Loucy (cell line): ENCODE results near the gene RIPOR2.

Source experiments
- H2AFZ ChIP-seq: fragments of 200-600 bp; sonication (generic); 2 replicates; pipeline ENCODE4 v1.6.0; 2016; ENCODE audit warnings: antibody characterized with exemption, mild to moderate bottlenecking, low read length, moderate library complexity
- H3F3A ChIP-seq: fragments of 200-600 bp; 2 replicates; pipeline ENCODE4 v1.6.0; 2016; ENCODE audit warnings: antibody characterized with exemption, low read depth, mild to moderate bottlenecking
- H3K27me3 ChIP-seq: fragments of 200-600 bp; sonication (generic); 2 replicates; pipeline ENCODE4 v1.6.1; 2014; ENCODE audit warnings: low read length, mild to moderate bottlenecking; ENCODE audit not compliant: insufficient read depth, poor library complexity, severe bottlenecking
- H3K36me3 ChIP-seq: fragments of 200-600 bp; sonication (generic); 2 replicates; pipeline ENCODE4 v1.6.1; 2016; ENCODE audit warnings: low read length; ENCODE audit not compliant: insufficient read depth
- H3K4me1 ChIP-seq: fragments of 200-600 bp; sonication (generic); 2 replicates; pipeline ENCODE4 v1.5.1; 2014; ENCODE audit warnings: low read length, mild to moderate bottlenecking; ENCODE audit not compliant: insufficient read depth, poor library complexity, severe bottlenecking
- H3K4me2 ChIP-seq: fragments of 200-600 bp; sonication (generic); 2 replicates; pipeline ENCODE4 v1.6.0; 2014; ENCODE audit warnings: antibody characterized with exemption, low read length, low read depth, mild to moderate bottlenecking; ENCODE audit not compliant: poor library complexity, severe bottlenecking
- H3K4me3 ChIP-seq: fragments of 200-600 bp; sonication (generic); 2 replicates; pipeline ENCODE4 v1.5.1; 2014; ENCODE audit warnings: low read length, mild to moderate bottlenecking, mixed read lengths; ENCODE audit not compliant: poor library complexity, severe bottlenecking
- H3K79me2 ChIP-seq: fragments of 200-600 bp; sonication (generic); 2 replicates; pipeline ENCODE4 v1.6.1; 2014; ENCODE audit warnings: low read length; ENCODE audit not compliant: insufficient read depth
- H3K9ac ChIP-seq: fragments of 200-600 bp; sonication (generic); 2 replicates; pipeline ENCODE4 v1.6.0; 2014; ENCODE audit warnings: mild to moderate bottlenecking, low read depth, low read length, moderate library complexity; ENCODE audit not compliant: poor library complexity, severe bottlenecking
- H3K9me2 ChIP-seq: fragments of 200-600 bp; sonication (generic); replicated peaks from 2 replicates; pipeline ENCODE4 v1.6.1; 2016; ENCODE audit warnings: low read depth, low read length, mixed read lengths
- H3K9me3 ChIP-seq: fragments of 200-600 bp; sonication (generic); 2 replicates; pipeline ENCODE4 v1.6.1; 2014; ENCODE audit warnings: mild to moderate bottlenecking, antibody characterized with exemption, low read length, low read depth; ENCODE audit not compliant: insufficient read depth
- H4K20me1 ChIP-seq: fragments of 200-600 bp; sonication (generic); 2 replicates; pipeline ENCODE4 v1.6.0; 2014; ENCODE audit warnings: antibody characterized with exemption, low read length, mild to moderate bottlenecking; ENCODE audit not compliant: insufficient read depth, poor library complexity, severe bottlenecking
- EZH2phosphoT487 ChIP-seq: fragments of 200-600 bp; IDR thresholded peaks from 2 replicates; pipeline ENCODE4 v1.6.1; 2018; ENCODE audit warnings: antibody characterized with exemption, mild to moderate bottlenecking, moderate library complexity, borderline replicate concordance
- TF ChIP-seq, protein P1 (sequence below): fragments of 200-600 bp; sonication (generic); conservative IDR thresholded peaks from 2 replicates; pipeline ENCODE4 v1.5.1; 2014; ENCODE audit warnings: mild to moderate bottlenecking, antibody characterized with exemption, low read length

The RIPOR2 gene

GRCh38 chr6:24931296-24931695, 4.5 kb downstream of the RIPOR2 start:
- peaks cover 67% of the 10 kb centered on the region for H3K79me2 ChIP-seq
- H3K27me3 ChIP-seq = no peaks in the 10 kb centered on the region
- no peaks in the 10 kb centered on the region for H3K9me2 ChIP-seq
- H3F3A ChIP-seq = no peaks in the 10 kb centered on the region
- H3K4me3 ChIP-seq = no peak overlapping the region
- peaks cover 2% of the 10 kb centered on the region; the same call in 1 of the 2 replicates for H3K36me3 ChIP-seq
- no peaks in the 10 kb centered on the region for H3K9me3 ChIP-seq
- peak overlapping the region; percentile 59 for H3K4me2 ChIP-seq
- H2AFZ ChIP-seq = no peak overlapping the region
- peaks cover 41% of the 10 kb centered on the region for H3K4me1 ChIP-seq
- no peak for TF ChIP-seq EZH2phosphoT487
- TF ChIP-seq, protein P1, sequence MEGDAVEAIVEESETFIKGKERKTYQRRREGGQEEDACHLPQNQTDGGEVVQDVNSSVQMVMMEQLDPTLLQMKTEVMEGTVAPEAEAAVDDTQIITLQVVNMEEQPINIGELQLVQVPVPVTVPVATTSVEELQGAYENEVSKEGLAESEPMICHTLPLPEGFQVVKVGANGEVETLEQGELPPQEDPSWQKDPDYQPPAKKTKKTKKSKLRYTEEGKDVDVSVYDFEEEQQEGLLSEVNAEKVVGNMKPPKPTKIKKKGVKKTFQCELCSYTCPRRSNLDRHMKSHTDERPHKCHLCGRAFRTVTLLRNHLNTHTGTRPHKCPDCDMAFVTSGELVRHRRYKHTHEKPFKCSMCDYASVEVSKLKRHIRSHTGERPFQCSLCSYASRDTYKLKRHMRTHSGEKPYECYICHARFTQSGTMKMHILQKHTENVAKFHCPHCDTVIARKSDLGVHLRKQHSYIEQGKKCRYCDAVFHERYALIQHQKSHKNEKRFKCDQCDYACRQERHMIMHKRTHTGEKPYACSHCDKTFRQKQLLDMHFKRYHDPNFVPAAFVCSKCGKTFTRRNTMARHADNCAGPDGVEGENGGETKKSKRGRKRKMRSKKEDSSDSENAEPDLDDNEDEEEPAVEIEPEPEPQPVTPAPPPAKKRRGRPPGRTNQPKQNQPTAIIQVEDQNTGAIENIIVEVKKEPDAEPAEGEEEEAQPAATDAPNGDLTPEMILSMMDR = no peak
- peaks cover 11% of the 10 kb centered on the region for H4K20me1 ChIP-seq
- no peak overlapping the region for H3K9ac ChIP-seq

GRCh38 chr6:24930431-24930871, 5.3 kb downstream of the RIPOR2 start:
- Histone ChIP-seq H2AFZ (no peak overlapping the region), H3K36me3 (peaks cover 2% of the 10 kb centered on the region; the same call in 1 of the 2 replicates), H3K79me2 (peaks cover 75% of the 10 kb centered on the region), H3K9me2 (no peaks in the 10 kb centered on the region), H3K9ac (no peak overlapping the region), H3K4me1 (peaks cover 44% of the 10 kb centered on the region), H3K27me3 (no peaks in the 10 kb centered on the region), H3K4me2 (no peak overlapping the region), H3K4me3 (no peak overlapping the region), H3K9me3 (no peaks in the 10 kb centered on the region), H3F3A (no peaks in the 10 kb centered on the region), H4K20me1 (peaks cover 19% of the 10 kb centered on the region)
- TF ChIP-seq EZH2phosphoT487 = no peak
- TF ChIP-seq, protein P1 = no peak

GRCh38 chr6:24929242-24929641, 6.5 kb downstream of the RIPOR2 start:
- Histone ChIP-seq H3K27me3 (no peaks in the 10 kb centered on the region), H3K4me2 (peak overlapping the region; percentile 28), H4K20me1 (peaks cover 22% of the 10 kb centered on the region), H3K9me2 (no peaks in the 10 kb centered on the region), H2AFZ (no peak overlapping the region), H3K9me3 (no peaks in the 10 kb centered on the region), H3K4me3 (no peak overlapping the region), H3K4me1 (peaks cover 47% of the 10 kb centered on the region), H3F3A (no peaks in the 10 kb centered on the region), H3K36me3 (peaks cover 2% of the 10 kb centered on the region; the same call in 1 of the 2 replicates), H3K79me2 (peaks cover 79% of the 10 kb centered on the region), H3K9ac (no peak overlapping the region)
- TF ChIP-seq EZH2phosphoT487 = no peak
- TF ChIP-seq, protein P1 = no peak
